GM12891 (cell line): ENCODE data around the gene HSPB3.
"Not testable (repeated sequence)": the region's sequence is repeated elsewhere in the genome, so short reads cannot be mapped to it uniquely, and the experiment has no call there.

Experiments
- POLR2A ChIP-seq: IDR thresholded peaks from 2 replicates; pipeline ENCODE4 v1.6.1; 2011; ENCODE audit warnings: low read depth, low read length, control low read depth
- TAF1 ChIP-seq: IDR thresholded peaks from 2 replicates; pipeline ENCODE4 v1.6.1; 2011; ENCODE audit warnings: low read depth, low read length, control low read depth

DNA sequence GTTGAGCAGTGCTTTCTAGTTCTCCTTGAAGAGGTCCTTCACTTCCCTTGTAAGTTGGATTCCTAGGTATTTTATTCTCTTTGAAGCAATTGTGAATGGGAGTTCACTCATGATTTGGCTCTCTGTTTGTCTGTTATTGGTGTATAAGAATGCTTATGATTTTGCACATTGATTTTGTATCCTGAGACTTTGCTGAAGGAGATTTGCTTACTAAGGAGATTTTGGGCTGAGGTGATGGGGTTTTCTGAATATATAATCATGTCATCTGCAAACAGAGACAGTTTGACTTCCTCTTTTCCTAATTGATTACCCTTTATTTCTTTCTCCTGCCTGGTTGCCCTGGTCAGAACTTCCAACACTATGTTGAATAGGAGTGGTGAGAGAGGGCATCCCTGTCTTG lies 30.2 kb downstream of the HSPB3 start:
- not testable (repeated sequence) for TF ChIP-seq POLR2A, TAF1
